ENCODE results near the gene CTNNA1. TPM values are rescaled to one million over a fixed set of nuclear protein-coding genes. Genes with fewer than 3 reads are reported as not detected.

The CTNNA1 gene
- polyA plus RNA-seq, 1 donor (not counting 4 experiments of a cell fraction or from before 2014, with no cell fraction given), result 119 TPM

- Histone ChIP-seq H3K4me2 (ENCODE audit: control insufficient read depth, extremely low read depth, insufficient read depth, low read depth, low read length) (no peak overlapping the region), H3K4me1 (ENCODE audit: control insufficient read depth, extremely low read depth, insufficient read depth, low read length) (peaks cover 12% of the 10 kb centered on the region), H3K9me3 (ENCODE audit: control insufficient read depth, low read depth, low read length) (no peaks in the 10 kb centered on the region), H3K79me2 (ENCODE audit: control insufficient read depth, insufficient read depth, low read length) (no peaks in the 10 kb centered on the region), H3K27ac (ENCODE audit: control insufficient read depth, insufficient read depth, low read length) (no peak overlapping the region), H3K36me3 (ENCODE audit: control insufficient read depth in 2 of 2, extremely low read depth in 1 of 2, insufficient read depth in 2 of 2, low read length in 2 of 2) (no peaks in the 10 kb centered on the region), H3K9ac (ENCODE audit: control insufficient read depth, extremely low read depth, insufficient read depth, low read length) (no peak overlapping the region), H3K27me3 (ENCODE audit: control insufficient read depth, extremely low read depth, insufficient read depth, low read length) (no peaks in the 10 kb centered on the region), H4K20me1 (ENCODE audit: control insufficient read depth, extremely low read depth, insufficient read depth, low read length) (no peaks in the 10 kb centered on the region), H2AFZ (ENCODE audit: control insufficient read depth, low read length) (no peak overlapping the region), H3K4me3 (ENCODE audit: control insufficient read depth in 2 of 3, extremely low read depth in 1 of 3, insufficient read depth in 2 of 3, low read depth in 1 of 3, low read length in 3 of 3) (no peak overlapping the region), H3K9me1 (ENCODE audit: control insufficient read depth, extremely low read depth, insufficient read depth, low read length) (no peaks in the 10 kb centered on the region)
- FAIRE-seq (no peak), DNase-seq (ENCODE audit: low read depth, low spot score) (no peak)
- dilution Hi-C loops (cut with MboI; ENCODE audit: extremely low pct_ligation_motif_present, low sequenced_read_pairs), result no loop called here
- no peak for TF ChIP-seq EZH2 (IDR thresholded peaks at IDR 0.05; ENCODE audit: low read length)
- TF ChIP-seq CTCF (optimal IDR thresholded peaks at IDR 0.05 in 1 of 3, IDR thresholded peaks at IDR 0.05 in 1 of 3, conservative IDR thresholded peaks at IDR 0.05 in 1 of 3; ENCODE audit: extremely low read depth in 1 of 3, insufficient read depth in 2 of 3, low read length in 3 of 3), result no peak
Measured at GRCh38 chr5:138737494-138738265, 15.5 kb upstream of the CTNNA1 start.

- H3K9ac ChIP-seq (ENCODE audit: control insufficient read depth, extremely low read depth, insufficient read depth, low read length), result no peak overlapping the region
- no peaks in the 10 kb centered on the region for H4K20me1 ChIP-seq (ENCODE audit: control insufficient read depth, extremely low read depth, insufficient read depth, low read length)
- no peaks in the 10 kb centered on the region for H3K36me3 ChIP-seq (ENCODE audit: control insufficient read depth in 2 of 2, extremely low read depth in 1 of 2, insufficient read depth in 2 of 2, low read length in 2 of 2)
- no peaks in the 10 kb centered on the region for H3K9me1 ChIP-seq (ENCODE audit: control insufficient read depth, extremely low read depth, insufficient read depth, low read length)
- DNase-seq (ENCODE audit: low read depth, low spot score) (no peak), FAIRE-seq (no peak)
- H3K4me2 ChIP-seq (ENCODE audit: control insufficient read depth, extremely low read depth, insufficient read depth, low read depth, low read length), result no peak overlapping the region
- H3K27me3 ChIP-seq (ENCODE audit: control insufficient read depth, extremely low read depth, insufficient read depth, low read length), result no peaks in the 10 kb centered on the region
- H3K79me2 ChIP-seq (ENCODE audit: control insufficient read depth, insufficient read depth, low read length), result no peaks in the 10 kb centered on the region
- dilution Hi-C loops (cut with MboI; ENCODE audit: extremely low pct_ligation_motif_present, low sequenced_read_pairs), result no loop called here
- no peak overlapping the region for H3K27ac ChIP-seq (ENCODE audit: control insufficient read depth, insufficient read depth, low read length)
- no peaks in the 10 kb centered on the region for H3K9me3 ChIP-seq (ENCODE audit: control insufficient read depth, low read depth, low read length)
- peaks cover 14% of the 10 kb centered on the region for H3K4me1 ChIP-seq (ENCODE audit: control insufficient read depth, extremely low read depth, insufficient read depth, low read length)
- TF ChIP-seq EZH2 (IDR thresholded peaks at IDR 0.05; ENCODE audit: low read length) (no peak), CTCF (optimal IDR thresholded peaks at IDR 0.05 in 1 of 3, IDR thresholded peaks at IDR 0.05 in 1 of 3, conservative IDR thresholded peaks at IDR 0.05 in 1 of 3; ENCODE audit: extremely low read depth in 1 of 3, insufficient read depth in 2 of 3, low read length in 3 of 3) (no peak)
- no peak overlapping the region for H3K4me3 ChIP-seq (ENCODE audit: control insufficient read depth in 2 of 3, extremely low read depth in 1 of 3, insufficient read depth in 2 of 3, low read depth in 1 of 3, low read length in 3 of 3)
- no peak overlapping the region for H2AFZ ChIP-seq (ENCODE audit: control insufficient read depth, low read length)
Measured at GRCh38 chr5:138738399-138738798, 14.8 kb upstream of the CTNNA1 start.

All from keratinocyte (primary cell).